Vagina (tissue), 2 donors: Measurements from ENCODE around the gene SLC9A5.

Source experiments
- POLR2A ChIP-seq, 2 donors: fragments of 450-650 bp; IDR thresholded peaks; one replicate each; pipeline ENCODE4 v1.6.1; 2017; ENCODE audit warnings: antibody characterized with exemption in 2 of 2, mild to moderate bottlenecking in 2 of 2, moderate library complexity in 2 of 2
- POLR2AphosphoS5 ChIP-seq, 2 donors: sonication (generic); formaldehyde crosslinking; IDR thresholded peaks; one replicate each; pipeline ENCODE4 v1.9.0; 2017; ENCODE audit warnings: antibody characterized with exemption in 2 of 2, mild to moderate bottlenecking in 2 of 2, low read depth in 1 of 2; ENCODE audit not compliant: insufficient read depth in 1 of 2
- TF ChIP-seq, protein P1 (sequence below), 3 experiments: fragments of 450-650 bp in 2 of 3; fragments of 200-600 bp in 1 of 3; sonication (generic) in 1 of 3; IDR thresholded peaks; one replicate each; pipeline ENCODE4 v1.5.1; 2017 to 2019; ENCODE audit warnings: antibody characterized with exemption in 3 of 3, mild to moderate bottlenecking in 2 of 3, moderate library complexity in 2 of 3

DNA sequence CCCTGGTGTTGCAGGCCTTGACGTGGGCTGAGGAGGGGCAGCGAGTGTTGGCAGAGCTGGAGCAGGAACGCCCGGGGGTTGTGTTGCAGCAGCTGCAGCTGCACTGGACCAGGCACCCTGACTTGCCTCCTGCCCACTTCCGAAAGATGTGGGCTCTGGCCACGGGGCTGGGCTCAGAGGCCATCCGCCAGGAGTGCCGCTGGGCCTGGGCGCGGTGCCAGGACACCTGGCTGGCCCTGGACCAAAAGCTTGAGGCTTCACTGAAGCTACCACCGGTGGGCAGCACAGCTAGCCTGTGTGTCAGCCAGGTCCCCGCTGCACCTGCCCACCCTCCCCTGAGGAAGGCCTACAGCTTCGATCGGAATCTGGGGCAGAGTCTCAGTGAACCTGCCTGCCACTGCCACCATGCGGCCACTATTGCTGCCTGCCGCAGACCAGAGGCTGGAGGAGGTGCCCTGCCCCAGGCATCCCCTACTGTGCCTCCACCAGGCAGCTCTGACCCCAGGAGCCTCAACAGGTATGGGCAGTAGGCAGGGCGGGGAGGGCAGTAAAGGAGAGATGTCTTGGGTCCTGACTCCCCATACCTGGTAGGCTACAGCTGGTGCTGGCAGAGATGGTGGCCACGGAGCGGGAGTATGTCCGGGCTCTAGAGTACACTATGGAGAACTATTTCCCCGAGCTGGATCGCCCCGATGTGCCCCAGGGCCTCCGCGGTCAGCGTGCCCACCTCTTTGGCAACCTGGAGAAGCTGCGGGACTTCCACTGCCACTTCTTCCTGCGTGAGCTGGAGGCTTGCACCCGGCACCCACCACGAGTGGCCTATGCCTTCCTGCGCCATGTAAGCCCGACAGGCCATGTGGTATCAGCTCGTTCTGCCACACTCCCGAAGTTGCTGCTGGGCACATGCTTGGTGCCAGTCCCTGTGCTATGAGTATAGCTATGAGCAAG lies 36.2 kb downstream of the SLC9A5 start:
- TF ChIP-seq, protein P1, sequence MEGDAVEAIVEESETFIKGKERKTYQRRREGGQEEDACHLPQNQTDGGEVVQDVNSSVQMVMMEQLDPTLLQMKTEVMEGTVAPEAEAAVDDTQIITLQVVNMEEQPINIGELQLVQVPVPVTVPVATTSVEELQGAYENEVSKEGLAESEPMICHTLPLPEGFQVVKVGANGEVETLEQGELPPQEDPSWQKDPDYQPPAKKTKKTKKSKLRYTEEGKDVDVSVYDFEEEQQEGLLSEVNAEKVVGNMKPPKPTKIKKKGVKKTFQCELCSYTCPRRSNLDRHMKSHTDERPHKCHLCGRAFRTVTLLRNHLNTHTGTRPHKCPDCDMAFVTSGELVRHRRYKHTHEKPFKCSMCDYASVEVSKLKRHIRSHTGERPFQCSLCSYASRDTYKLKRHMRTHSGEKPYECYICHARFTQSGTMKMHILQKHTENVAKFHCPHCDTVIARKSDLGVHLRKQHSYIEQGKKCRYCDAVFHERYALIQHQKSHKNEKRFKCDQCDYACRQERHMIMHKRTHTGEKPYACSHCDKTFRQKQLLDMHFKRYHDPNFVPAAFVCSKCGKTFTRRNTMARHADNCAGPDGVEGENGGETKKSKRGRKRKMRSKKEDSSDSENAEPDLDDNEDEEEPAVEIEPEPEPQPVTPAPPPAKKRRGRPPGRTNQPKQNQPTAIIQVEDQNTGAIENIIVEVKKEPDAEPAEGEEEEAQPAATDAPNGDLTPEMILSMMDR (IDR thresholded peaks at IDR 0.05) = no peak
- TF ChIP-seq POLR2A (IDR thresholded peaks at IDR 0.05) (no peak), POLR2AphosphoS5 (IDR thresholded peaks at IDR 0.05; ENCODE audit: insufficient read depth in 1 of 2, low read depth in 1 of 2) (no peak)
